Prostate gland (tissue), 2 donors: Measurements from ENCODE around the gene SHROOM4.

Experiments used
- POLR2A ChIP-seq: fragments of 450-650 bp; IDR thresholded peaks from one replicate; pipeline ENCODE4 v1.6.1; 2016; ENCODE audit warnings: antibody characterized with exemption, mild to moderate bottlenecking
- TF ChIP-seq, protein P1 (sequence below), 4 experiments: fragments of 200-600 bp in 2 of 4; fragments of 450-650 bp in 2 of 4; sonication (generic) in 2 of 4; IDR thresholded peaks; 1 replicate in 3 of 4; 2 replicates in 1 of 4; pipeline ENCODE4 v1.5.1; 2016 to 2019; ENCODE audit warnings: antibody characterized with exemption in 4 of 4, mild to moderate bottlenecking in 2 of 4, moderate library complexity in 2 of 4

DNA sequence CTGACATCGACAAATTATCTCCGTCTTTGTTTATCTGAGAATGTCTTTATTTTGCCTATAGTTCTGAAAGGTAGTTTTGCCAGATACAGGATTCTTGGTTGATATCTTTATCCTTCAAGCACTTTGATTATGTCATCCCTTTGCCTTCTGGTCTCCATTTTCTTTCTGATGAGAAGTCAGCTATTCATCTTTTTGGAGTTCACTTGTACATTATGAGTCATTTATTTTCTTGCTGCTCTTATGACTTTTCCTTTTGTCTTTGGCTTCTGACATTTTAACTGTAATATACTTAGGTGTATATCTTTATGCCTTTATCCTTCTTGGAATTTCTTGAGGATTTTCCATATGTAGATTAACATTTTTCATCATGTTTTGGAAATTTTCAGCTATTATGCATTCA, 51.4 kb downstream of the SHROOM4 start:
- no peak for TF ChIP-seq POLR2A
- TF ChIP-seq, protein P1, sequence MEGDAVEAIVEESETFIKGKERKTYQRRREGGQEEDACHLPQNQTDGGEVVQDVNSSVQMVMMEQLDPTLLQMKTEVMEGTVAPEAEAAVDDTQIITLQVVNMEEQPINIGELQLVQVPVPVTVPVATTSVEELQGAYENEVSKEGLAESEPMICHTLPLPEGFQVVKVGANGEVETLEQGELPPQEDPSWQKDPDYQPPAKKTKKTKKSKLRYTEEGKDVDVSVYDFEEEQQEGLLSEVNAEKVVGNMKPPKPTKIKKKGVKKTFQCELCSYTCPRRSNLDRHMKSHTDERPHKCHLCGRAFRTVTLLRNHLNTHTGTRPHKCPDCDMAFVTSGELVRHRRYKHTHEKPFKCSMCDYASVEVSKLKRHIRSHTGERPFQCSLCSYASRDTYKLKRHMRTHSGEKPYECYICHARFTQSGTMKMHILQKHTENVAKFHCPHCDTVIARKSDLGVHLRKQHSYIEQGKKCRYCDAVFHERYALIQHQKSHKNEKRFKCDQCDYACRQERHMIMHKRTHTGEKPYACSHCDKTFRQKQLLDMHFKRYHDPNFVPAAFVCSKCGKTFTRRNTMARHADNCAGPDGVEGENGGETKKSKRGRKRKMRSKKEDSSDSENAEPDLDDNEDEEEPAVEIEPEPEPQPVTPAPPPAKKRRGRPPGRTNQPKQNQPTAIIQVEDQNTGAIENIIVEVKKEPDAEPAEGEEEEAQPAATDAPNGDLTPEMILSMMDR (IDR thresholded peaks at IDR 0.05): no peak
